Activated CD4-positive, alpha-beta T cell treated with anti-CD3 and anti-CD28 coated beads for 36 hours (primary cell): ENCODE results near the gene RBBP6. TPM values are rescaled to one million over a fixed set of nuclear protein-coding genes. Genes with fewer than 3 reads are reported as not detected.

Source experiments
- ATAC-seq: fragments of 200-7000 bp; cut with Tn5 transposase; one replicate; pipeline ENCODE4 v1.10.0; 2021; ENCODE audit warnings: mild to moderate bottlenecking, moderate library complexity
- CTCF ChIA-PET: fragments of 350-600 bp; sonication (Branson Sonifier 250); formaldehyde crosslinking; loops from one replicate; lab custom pipeline; 2021; ENCODE audit warnings: antibody characterized with exemption; lab: Charles Lee
- POLR2A ChIA-PET: fragments of 350-600 bp; sonication (Branson Sonifier 250); formaldehyde crosslinking; loops from one replicate; lab custom pipeline; 2021; ENCODE audit warnings: antibody characterized with exemption, inconsistent platforms; lab: Charles Lee
- DNase-seq: peaks from one replicate; pipeline ENCODE4 v3.0.0-alpha.2; 2020
- H3K27ac Mint-ChIP-seq: one replicate; pipeline ENCODE4 v1.8.0; 2021; ENCODE audit warnings: mixed read lengths
- H3K27me3 Mint-ChIP-seq: one replicate; pipeline ENCODE4 v1.8.0; 2021; ENCODE audit warnings: mixed read lengths
- H3K36me3 Mint-ChIP-seq: one replicate; pipeline ENCODE4 v1.8.0; 2021; ENCODE audit warnings: low read depth, mixed read lengths
- H3K4me1 Mint-ChIP-seq: one replicate; pipeline ENCODE4 v1.8.0; 2021; ENCODE audit warnings: mixed read lengths
- H3K4me3 Mint-ChIP-seq: one replicate; pipeline ENCODE4 v1.8.0; 2021; ENCODE audit warnings: mild to moderate bottlenecking, moderate library complexity, mixed read lengths
- H3K9me3 Mint-ChIP-seq: one replicate; pipeline ENCODE4 v1.8.0; 2021; ENCODE audit warnings: low read depth, mixed read lengths
- intact Hi-C, 2 experiments: fragments of 100-400 bp; cut with DNase I in 1 of 2; cut with micrococcal nuclease in 1 of 2; formaldehyde crosslinking; loops; one replicate each; pipeline versions ENCODE4 v1.14.2 to v1.15.1; 2022 to 2024; cut with DNase I, micrococcal nuclease
- total RNA-seq, 2 experiments: library from RNA; stranded (reverse); gene quantifications; one replicate each; pipeline ENCODE4 v1.2.3, GENCODE V29; 2021

The RBBP6 gene
- total RNA-seq, 2 experiments from 2014 or later = 70.7 to 71.1 TPM

- Mint-ChIP-seq H3K4me3 (no peak overlapping the region), H3K9me3 (no peaks in the 10 kb centered on the region), H3K27me3 (peaks cover 3% of the 10 kb centered on the region), H3K4me1 (no peaks in the 10 kb centered on the region), H3K36me3 (no peaks in the 10 kb centered on the region), H3K27ac (no peak overlapping the region)
- DNase-seq (no peak), ATAC-seq (no peak)
- ChIA-PET POLR2A (no interaction called here), CTCF (interaction anchor here (0.7 to 1.9 kb wide), 4 partner anchors 8 to 234 kb away, joined by 3 to 9 read pairs (median 4); no protein-coding TSS in a partner anchor)
- intact Hi-C loops = loop anchor here in 1 of 2 experiments (10.0 kb wide), 2 partner anchors 254 to 704 kb away; partner anchors contain the start of gene CACNG3
These were observed 30.8 kb upstream of the RBBP6 start for GRCh38 chr16:24508614-24509013.

- Mint-ChIP-seq H3K36me3 (no peaks in the 10 kb centered on the region), H3K27me3 (peaks cover 3% of the 10 kb centered on the region), H3K9me3 (no peaks in the 10 kb centered on the region), H3K4me3 (no peak overlapping the region), H3K4me1 (no peaks in the 10 kb centered on the region), H3K27ac (no peak overlapping the region)
- ChIA-PET CTCF (interaction anchor here (0.6 to 1.9 kb wide), 4 partner anchors 7 to 705 kb away, joined by 3 to 9 read pairs (median 4); no protein-coding TSS in a partner anchor), POLR2A (no interaction called here)
- DNase-seq (no peak), ATAC-seq (no peak)
- intact Hi-C loops = loop anchor here in 1 of 2 experiments (10.0 kb wide), 2 partner anchors 255 to 705 kb away; partner anchors contain the start of gene CACNG3
These were observed 29.8 kb upstream of the RBBP6 start for GRCh38 chr16:24509536-24509935.

- ChIA-PET CTCF (no interaction called here), POLR2A (no interaction called here)
- no peak for DNase-seq
- Mint-ChIP-seq H3K27me3 (peaks cover 3% of the 10 kb centered on the region), H3K27ac (no peak overlapping the region), H3K9me3 (no peaks in the 10 kb centered on the region), H3K36me3 (no peaks in the 10 kb centered on the region), H3K4me3 (no peak overlapping the region), H3K4me1 (no peaks in the 10 kb centered on the region)
- intact Hi-C loops = loop anchor here in 1 of 2 experiments (10.0 kb wide), 1 partner anchor 714 kb away; no protein-coding TSS in a partner anchor
- no peak for ATAC-seq
These were observed 28.2 kb upstream of the RBBP6 start for GRCh38 chr16:24511174-24511573.

- Mint-ChIP-seq H3K27me3 (peaks cover 3% of the 10 kb centered on the region), H3K27ac (no peak overlapping the region), H3K9me3 (no peaks in the 10 kb centered on the region), H3K36me3 (no peaks in the 10 kb centered on the region), H3K4me1 (peaks cover 1% of the 10 kb centered on the region), H3K4me3 (no peak overlapping the region)
- ChIA-PET POLR2A (no interaction called here), CTCF (interaction anchor here (1.4 kb wide), 1 partner anchor 441 kb away, joined by 3 read pairs; no protein-coding TSS in a partner anchor)
- ATAC-seq = no peak
- no peak for DNase-seq
- intact Hi-C loops = loop anchor here in 1 of 2 experiments (10.0 kb wide), 1 partner anchor 713 kb away; no protein-coding TSS in a partner anchor
These were observed 27.6 kb upstream of the RBBP6 start for GRCh38 chr16:24511792-24512191.

GRCh38 chr16:24514096-24514495, 25.3 kb upstream of the RBBP6 start:
- CTCF ChIA-PET = interaction anchor here (0.7 to 1.2 kb wide), 3 partner anchors 10 to 227 kb away, joined by 3 to 4 read pairs (median 3); partner anchors contain the start of gene RBBP6
- Mint-ChIP-seq H3K4me1 (peaks cover 4% of the 10 kb centered on the region), H3K9me3 (no peaks in the 10 kb centered on the region), H3K36me3 (no peaks in the 10 kb centered on the region), H3K27me3 (no peaks in the 10 kb centered on the region), H3K4me3 (no peak overlapping the region), H3K27ac (no peak overlapping the region)
- intact Hi-C loops = loop anchor here in 1 of 2 experiments (10.0 kb wide), 1 partner anchor 711 kb away; no protein-coding TSS in a partner anchor
- no peak for DNase-seq
- POLR2A ChIA-PET = no interaction called here
- no peak for ATAC-seq

- ATAC-seq (no peak), DNase-seq (no peak)
- intact Hi-C loops = loop anchor here in 1 of 2 experiments (10.0 kb wide), 1 partner anchor 710 kb away; no protein-coding TSS in a partner anchor
- Mint-ChIP-seq H3K36me3 (no peaks in the 10 kb centered on the region), H3K27ac (no peak overlapping the region), H3K9me3 (no peaks in the 10 kb centered on the region), H3K27me3 (no peaks in the 10 kb centered on the region), H3K4me1 (peaks cover 4% of the 10 kb centered on the region), H3K4me3 (no peak overlapping the region)
- POLR2A ChIA-PET = no interaction called here
- CTCF ChIA-PET = interaction anchor here (0.7 to 2.6 kb wide), 5 partner anchors 10 to 288 kb away, joined by 3 to 17 read pairs (median 4); partner anchors contain the start of gene RBBP6
These were observed 24.2 kb upstream of the RBBP6 start for GRCh38 chr16:24515186-24515585.

GRCh38 chr16:24516900-24517669, 22.3 kb upstream of the RBBP6 start:
- no peak overlapping the region for H3K27ac Mint-ChIP-seq
- H3K27me3 Mint-ChIP-seq = no peaks in the 10 kb centered on the region
- POLR2A ChIA-PET = interaction anchor here (0.7 kb wide), 1 partner anchor 25 kb away, joined by 6 read pairs; no protein-coding TSS in a partner anchor
- DNase-seq = peak; percentile 86
- ATAC-seq = peak; percentile 78
- peaks cover 4% of the 10 kb centered on the region for H3K4me1 Mint-ChIP-seq
- intact Hi-C loops = loop anchor here in 1 of 2 experiments (10.0 kb wide), 1 partner anchor 708 kb away; no protein-coding TSS in a partner anchor
- H3K36me3 Mint-ChIP-seq = no peaks in the 10 kb centered on the region
- H3K4me3 Mint-ChIP-seq = peak overlapping the region; percentile 26
- CTCF ChIA-PET = interaction anchor here (0.6 to 2.6 kb wide), 22 partner anchors 9 to 711 kb away, joined by 3 to 17 read pairs (median 3); no protein-coding TSS in a partner anchor
- no peaks in the 10 kb centered on the region for H3K9me3 Mint-ChIP-seq

GRCh38 chr16:24518498-24518897, 20.9 kb upstream of the RBBP6 start:
- no peaks in the 10 kb centered on the region for H3K36me3 Mint-ChIP-seq
- DNase-seq (no peak), ATAC-seq (no peak)
- peaks cover 4% of the 10 kb centered on the region for H3K4me1 Mint-ChIP-seq
- H3K9me3 Mint-ChIP-seq = no peaks in the 10 kb centered on the region
- H3K4me3 Mint-ChIP-seq = no peak overlapping the region
- POLR2A ChIA-PET = no interaction called here
- intact Hi-C loops = loop anchor here in 1 of 2 experiments (10.0 kb wide), 1 partner anchor 706 kb away; no protein-coding TSS in a partner anchor
- no peak overlapping the region for H3K27ac Mint-ChIP-seq
- H3K27me3 Mint-ChIP-seq = no peaks in the 10 kb centered on the region
- CTCF ChIA-PET = interaction anchor here (0.6 to 1.2 kb wide), 3 partner anchors 13 to 373 kb away, joined by 3 to 7 read pairs (median 3); no protein-coding TSS in a partner anchor

- H3K36me3 Mint-ChIP-seq = no peaks in the 10 kb centered on the region
- peaks cover 4% of the 10 kb centered on the region for H3K4me1 Mint-ChIP-seq
- ChIA-PET POLR2A (interaction anchor here (0.6 kb wide), 1 partner anchor 568 kb away, joined by 4 read pairs; no protein-coding TSS in a partner anchor), CTCF (interaction anchor here (0.6 kb wide), 1 partner anchor 285 kb away, joined by 3 read pairs; no protein-coding TSS in a partner anchor)
- ATAC-seq = no peak
- no peaks in the 10 kb centered on the region for H3K27me3 Mint-ChIP-seq
- no peak overlapping the region for H3K4me3 Mint-ChIP-seq
- intact Hi-C loops = no loop called here
- H3K9me3 Mint-ChIP-seq = no peaks in the 10 kb centered on the region
- no peak overlapping the region for H3K27ac Mint-ChIP-seq
- DNase-seq = no peak
These were observed 18.4 kb upstream of the RBBP6 start for GRCh38 chr16:24520983-24521382.

GRCh38 chr16:24522751-24523150, 16.6 kb upstream of the RBBP6 start:
- CTCF ChIA-PET = no interaction called here
- ATAC-seq (no peak), DNase-seq (no peak)
- Mint-ChIP-seq H3K4me1 (no peaks in the 10 kb centered on the region), H3K4me3 (no peak overlapping the region), H3K27me3 (no peaks in the 10 kb centered on the region), H3K27ac (no peak overlapping the region), H3K9me3 (no peaks in the 10 kb centered on the region), H3K36me3 (no peaks in the 10 kb centered on the region)
- POLR2A ChIA-PET = no interaction called here
- intact Hi-C loops = no loop called here

GRCh38 chr16:24523569-24523968, 15.8 kb upstream of the RBBP6 start:
- DNase-seq (no peak), ATAC-seq (no peak)
- intact Hi-C loops = no loop called here
- H3K4me1 Mint-ChIP-seq = no peaks in the 10 kb centered on the region
- H3K4me3 Mint-ChIP-seq = no peak overlapping the region
- CTCF ChIA-PET = interaction anchor here (1.2 kb wide), 1 partner anchor 58 kb away, joined by 3 read pairs; no protein-coding TSS in a partner anchor
- no peaks in the 10 kb centered on the region for H3K9me3 Mint-ChIP-seq
- no peaks in the 10 kb centered on the region for H3K36me3 Mint-ChIP-seq
- no peak overlapping the region for H3K27ac Mint-ChIP-seq
- H3K27me3 Mint-ChIP-seq = no peaks in the 10 kb centered on the region
- POLR2A ChIA-PET = no interaction called here
